GM12873 (cell line): ENCODE data around the gene CDH6.

Source experiments
- CTCF ChIP-seq: IDR thresholded peaks from 2 replicates; pipeline ENCODE4 v1.5.1; 2012; ENCODE audit warnings: low read depth, mild to moderate bottlenecking, moderate library complexity, low read length, control low read depth; ENCODE audit not compliant: insufficient read depth; ENCODE audit errors: missing control alignments

CDH6 gene

GRCh38 chr5:31193591-31194467, at the start of gene CDH6:
Gene CDH6, plus strand, starts transcription at chr5:31193686. Its CDS starts 73,788 bp downstream, at chr5:31267474.
- TF ChIP-seq CTCF = no peak

GRCh38 chr5:31144364-31144763, 49.1 kb upstream of the CDH6 start:
- no peak for TF ChIP-seq CTCF

GRCh38 chr5:31148959-31149475, 44.5 kb upstream of the CDH6 start:
- TF ChIP-seq CTCF = no peak

- no peak for TF ChIP-seq CTCF
Measured at GRCh38 chr5:31153521-31153920, 40.0 kb upstream of the CDH6 start.

- TF ChIP-seq CTCF = no peak
Measured at GRCh38 chr5:31156631-31157160, 36.8 kb upstream of the CDH6 start.

GRCh38 chr5:31157720-31158119, 35.8 kb upstream of the CDH6 start:
- no peak for TF ChIP-seq CTCF

- TF ChIP-seq CTCF = no peak
Measured at GRCh38 chr5:31158686-31159085, 34.8 kb upstream of the CDH6 start.
